Hippocampal formation (tissue), 2 donors: Measurements from ENCODE around the gene COLEC12.

ENCODE experiments used
- DNase-seq, 2 donors: peaks; one replicate each; lab custom pipeline; 2025; lab: John Stamatoyannopoulos, UW

COLEC12 gene

GRCh38 chr18:289026-289425 lies 211.5 kb downstream of the COLEC12 start:
- no peak for DNase-seq

- DNase-seq = peak in 1 of 2 donors; percentile 49
Measured at GRCh38 chr18:286515-287310, 213.8 kb downstream of the COLEC12 start.

- no peak for DNase-seq
Measured at GRCh38 chr18:285817-286216, 214.7 kb downstream of the COLEC12 start.

GRCh38 chr18:275486-275885 lies 225.0 kb downstream of the COLEC12 start:
- peak in 1 of 2 donors; percentile 13 for DNase-seq

GRCh38 chr18:274313-274712 lies 226.2 kb downstream of the COLEC12 start:
- DNase-seq = no peak

GRCh38 chr18:273525-273924 lies 227.0 kb downstream of the COLEC12 start:
- DNase-seq = no peak

- DNase-seq = no peak
Measured at GRCh38 chr18:272650-273049, 227.9 kb downstream of the COLEC12 start.

- DNase-seq = no peak
Measured at GRCh38 chr18:269480-270095, 230.9 kb downstream of the COLEC12 start.

- peak; percentile 87 to 90 for DNase-seq
Measured at GRCh38 chr18:267688-268552, 232.6 kb downstream of the COLEC12 start, which contains the start of gene THOC1. TSS of gene THOC1 (minus strand) at chr18:268047. CDS start at chr18:268019, 28 bp downstream.

GRCh38 chr18:267380-267687 lies 233.2 kb downstream of the COLEC12 start:
- no peak for DNase-seq
